ENCODE measurements around the gene TK2.
"Not testable (repeated sequence)": the region's sequence is repeated elsewhere in the genome, so short reads cannot be mapped to it uniquely, and the experiment has no call there.

The TK2 gene

DNA sequence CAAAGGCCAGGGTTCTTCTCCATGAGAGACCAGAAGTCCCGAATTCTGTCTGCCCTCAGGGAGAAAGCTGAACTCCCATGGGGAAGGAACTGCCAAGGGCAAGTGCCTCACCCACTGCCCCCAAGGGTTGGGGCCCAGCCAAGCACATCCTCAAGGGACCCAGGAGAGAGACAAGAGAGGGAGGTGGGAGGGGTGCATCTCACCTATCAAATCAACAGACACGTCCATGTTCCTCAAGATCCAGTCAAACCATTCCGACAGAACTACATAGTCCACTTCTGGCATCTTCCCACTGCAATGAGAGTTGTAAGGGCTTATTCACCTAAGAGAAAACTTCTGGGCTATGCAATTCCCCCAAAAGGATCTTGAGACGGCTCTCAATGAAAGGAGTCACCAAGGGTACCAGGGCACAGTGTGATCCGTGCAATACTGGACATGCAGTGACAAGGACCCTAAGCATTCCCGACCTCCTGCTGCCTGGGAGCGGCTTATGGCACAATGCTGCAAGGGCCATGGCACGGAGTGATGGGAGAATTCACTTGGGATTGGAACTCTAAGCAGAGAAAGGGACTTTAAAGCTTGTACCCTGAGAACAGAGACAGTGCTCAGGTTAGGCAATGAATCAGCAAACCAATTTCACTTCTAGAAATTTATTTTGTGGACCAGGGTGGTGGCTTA, 32.2 kb downstream of the TK2 start:
- DNase-seq = no peak

DNA sequence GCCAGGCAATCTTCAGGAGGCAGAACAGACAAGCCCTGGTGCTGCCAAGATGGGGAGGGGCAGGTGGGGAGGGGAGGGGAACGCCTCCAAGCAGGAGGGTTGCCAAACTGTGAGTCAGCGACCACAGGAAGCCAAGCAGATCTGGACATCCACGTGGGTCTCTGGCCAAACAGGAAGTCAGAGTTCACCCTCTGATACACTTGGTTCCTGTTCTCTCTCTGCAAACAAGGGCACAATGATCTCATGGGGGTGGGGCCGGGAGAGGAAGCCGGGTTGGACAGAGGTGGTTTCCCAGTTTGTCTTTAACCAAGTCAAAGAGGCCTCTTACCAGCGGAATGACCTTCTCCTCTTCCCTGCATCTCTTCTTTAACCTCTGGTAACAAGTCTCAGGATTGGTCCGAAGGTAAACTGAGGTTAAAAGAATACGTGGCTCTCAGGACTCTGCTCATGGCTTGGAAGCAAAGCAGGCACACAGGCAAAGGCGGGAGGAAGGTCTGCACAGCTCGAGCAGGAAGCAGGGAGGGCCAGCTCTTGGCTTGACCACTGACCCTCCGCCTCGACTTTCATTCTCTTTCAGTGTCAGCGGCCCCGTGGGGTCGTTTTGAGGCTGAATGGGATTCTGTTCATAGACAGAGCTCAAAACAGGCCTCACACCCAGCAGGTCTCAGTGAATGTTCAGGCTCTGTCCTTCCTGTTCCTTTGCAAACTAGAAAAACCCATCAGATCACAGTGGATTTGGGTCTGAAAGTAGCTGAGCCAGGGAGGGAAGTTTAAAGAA, 32.9 kb downstream of the TK2 start:
- DNase-seq = no peak

DNA sequence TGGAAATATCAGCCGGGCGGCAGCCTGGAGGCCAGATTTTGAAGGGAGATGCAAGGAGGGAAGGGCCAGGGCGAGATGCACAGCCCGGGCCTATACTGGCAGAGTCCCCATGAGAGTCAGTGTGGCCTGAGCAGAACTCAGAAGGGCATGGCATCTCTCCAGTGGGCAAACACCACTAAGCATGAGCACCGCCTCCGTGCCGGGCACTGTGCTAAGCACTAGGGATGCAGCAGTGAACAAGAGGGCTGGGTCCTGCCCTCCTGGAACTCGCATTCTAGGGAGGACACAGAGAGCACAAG, 33.5 kb downstream of the TK2 start:
- DNase-seq = no peak

DNA sequence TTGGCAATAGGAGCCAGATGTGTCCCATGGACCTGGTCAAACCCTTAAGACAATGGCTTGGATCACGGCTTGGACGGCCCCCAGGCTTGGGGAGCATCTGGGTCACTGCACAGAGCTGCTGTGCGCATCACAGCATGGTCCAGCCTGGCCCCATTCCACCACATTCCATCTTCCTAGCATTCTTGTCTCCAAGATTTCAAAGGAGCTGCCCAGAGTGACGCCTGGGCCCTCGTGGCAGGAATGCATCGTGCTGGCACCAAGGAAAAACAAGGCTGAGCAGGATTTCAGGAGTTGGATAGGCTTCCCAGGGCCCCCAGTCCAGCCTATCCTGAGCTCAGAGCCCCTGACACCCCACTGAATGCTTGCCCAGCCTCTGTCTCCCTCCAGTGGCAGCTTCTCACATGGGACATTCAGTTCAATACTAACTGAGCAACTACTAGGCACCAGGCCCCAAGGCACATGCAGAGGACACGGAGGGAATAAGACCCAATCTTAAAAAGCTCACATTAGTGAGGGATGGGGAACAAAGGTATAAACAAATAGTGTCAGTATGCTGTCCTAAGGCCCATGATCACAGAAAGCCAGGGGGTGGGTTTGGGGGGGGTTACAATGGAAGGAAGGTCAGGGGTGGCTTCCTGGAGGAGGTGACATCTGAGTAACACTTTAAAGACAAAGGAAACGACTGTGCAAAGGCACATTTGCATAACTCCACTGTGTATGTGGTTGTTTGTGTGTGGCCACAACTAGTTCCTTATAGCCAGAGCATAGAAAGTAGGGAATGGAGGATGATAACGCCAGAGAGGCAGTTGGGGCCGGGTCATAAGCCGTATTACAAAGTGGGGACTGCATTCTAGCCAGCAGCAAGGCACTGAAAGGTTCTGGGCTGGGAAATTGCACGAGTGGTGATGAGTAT, 34.1 kb downstream of the TK2 start:
- DNase-seq = no peak

DNA sequence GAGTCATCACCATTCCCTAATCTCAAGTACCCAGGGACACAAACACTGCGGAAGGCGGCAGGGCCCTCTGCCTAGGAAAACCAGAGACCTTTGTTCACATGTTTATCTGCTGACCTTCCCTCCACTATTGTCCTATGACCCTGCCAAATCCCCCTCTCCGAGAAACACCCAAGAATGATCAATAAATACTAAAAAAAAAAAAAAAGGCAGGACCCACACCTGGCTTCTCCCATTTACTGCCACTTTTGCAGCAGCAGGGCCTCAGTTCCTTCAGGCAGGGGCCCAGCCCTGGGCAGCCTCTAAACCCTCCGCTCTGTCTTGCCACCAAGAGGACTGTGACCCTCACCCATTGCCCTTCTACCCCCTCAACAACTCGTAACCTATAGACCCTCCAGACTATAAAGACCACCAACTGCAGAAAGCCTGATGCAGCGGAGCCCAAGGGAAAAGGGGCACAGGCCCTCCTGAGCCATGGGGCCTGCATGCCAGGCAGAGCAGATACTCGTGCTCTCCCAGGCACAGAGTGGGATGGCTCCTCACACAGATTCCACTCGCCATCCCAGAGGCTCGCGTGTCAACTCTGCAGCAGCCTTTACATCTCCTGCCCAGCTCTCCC, 34.8 kb downstream of the TK2 start:
- DNase-seq = not testable (repeated sequence)

GRCh38 chr16:66514391-66514790, 35.5 kb downstream of the TK2 start:
- DNase-seq = not testable (repeated sequence)

- no peak for DNase-seq
Measured at GRCh38 chr16:66513111-66513723, 36.7 kb downstream of the TK2 start.

DNA sequence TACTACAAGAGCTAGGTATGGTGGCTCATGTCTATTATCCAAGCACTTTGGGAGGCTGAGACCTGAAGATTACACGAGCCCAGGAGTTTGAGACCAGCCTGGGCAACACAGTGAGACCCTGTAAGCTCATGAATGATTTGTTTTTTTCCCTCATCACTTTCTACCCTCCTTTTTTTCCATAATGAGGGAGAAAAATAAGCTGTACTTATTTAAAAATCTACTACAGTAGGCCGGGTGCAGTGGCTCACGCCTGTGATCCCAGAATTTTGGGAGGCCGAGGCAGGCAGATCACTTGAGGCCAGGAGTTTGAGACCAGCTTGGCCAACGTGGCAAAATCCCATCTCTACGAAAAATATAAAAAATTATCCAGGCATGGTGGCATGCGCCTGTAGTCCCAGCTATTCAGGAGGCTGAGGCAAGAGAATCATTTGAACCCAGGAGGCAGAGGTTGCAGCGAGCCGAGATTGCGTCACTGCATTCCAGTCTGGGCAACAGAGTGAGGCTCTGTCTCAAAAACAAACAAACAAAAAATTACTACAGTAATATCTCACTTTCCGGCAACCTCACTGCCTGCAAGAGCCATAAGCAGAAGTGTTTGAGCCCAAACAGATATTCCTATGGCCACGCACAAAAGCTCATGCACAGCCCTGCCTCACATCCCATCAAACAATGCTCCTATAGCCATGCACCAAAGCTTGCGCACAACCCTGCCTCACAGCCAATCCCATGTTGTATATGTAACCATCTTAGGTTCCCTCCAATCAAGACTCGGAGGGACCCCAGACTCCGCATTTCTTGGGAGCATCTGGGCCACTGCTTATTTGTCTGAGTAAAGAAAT, 37.4 kb downstream of the TK2 start:
- DNase-seq = no peak

- DNase-seq = no peak
Measured at GRCh38 chr16:66511602-66512271, 38.2 kb downstream of the TK2 start.

DNA sequence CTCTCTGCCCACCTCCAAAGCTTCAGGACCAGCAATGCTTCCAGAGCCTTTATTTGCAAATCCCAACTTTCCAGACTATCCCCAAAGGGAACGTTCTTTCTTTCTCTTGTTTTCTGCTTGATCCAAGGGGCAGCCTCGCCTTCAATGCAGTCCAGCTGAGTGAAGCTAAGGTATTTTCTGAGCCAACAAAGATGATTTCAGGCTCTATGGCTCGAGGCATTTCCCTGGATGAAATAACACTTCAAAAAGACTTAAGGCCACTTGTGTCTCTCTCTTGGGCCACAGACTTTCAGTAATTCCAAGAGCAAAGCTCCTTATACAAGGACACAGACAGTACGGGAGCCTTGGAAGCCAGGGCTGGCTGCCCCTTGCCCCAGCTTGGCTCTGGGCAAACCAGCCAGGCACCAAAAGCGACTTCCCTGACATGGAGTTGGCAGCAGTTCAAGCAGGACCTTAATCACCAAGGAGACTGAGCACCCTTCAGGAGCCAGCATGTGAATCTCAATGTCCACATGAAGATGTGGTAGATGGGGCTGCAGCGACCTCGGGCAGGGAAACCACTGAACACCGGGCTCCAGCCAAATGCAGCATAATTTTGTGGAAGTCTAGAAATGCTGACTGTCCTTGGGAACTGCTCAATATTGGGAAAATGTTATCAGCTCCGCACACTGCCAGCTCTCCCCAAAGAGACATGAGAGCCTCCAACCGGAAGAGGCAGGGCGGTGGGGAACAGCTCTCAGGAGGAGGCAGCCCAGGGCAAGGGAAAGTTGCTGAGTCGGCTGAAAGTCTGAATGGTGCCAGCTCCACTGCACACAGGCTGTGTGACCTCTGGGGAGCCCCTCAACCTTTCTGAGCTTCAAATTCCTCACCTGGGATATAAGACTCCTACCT, 39.0 kb downstream of the TK2 start:
- no peak for DNase-seq

DNA sequence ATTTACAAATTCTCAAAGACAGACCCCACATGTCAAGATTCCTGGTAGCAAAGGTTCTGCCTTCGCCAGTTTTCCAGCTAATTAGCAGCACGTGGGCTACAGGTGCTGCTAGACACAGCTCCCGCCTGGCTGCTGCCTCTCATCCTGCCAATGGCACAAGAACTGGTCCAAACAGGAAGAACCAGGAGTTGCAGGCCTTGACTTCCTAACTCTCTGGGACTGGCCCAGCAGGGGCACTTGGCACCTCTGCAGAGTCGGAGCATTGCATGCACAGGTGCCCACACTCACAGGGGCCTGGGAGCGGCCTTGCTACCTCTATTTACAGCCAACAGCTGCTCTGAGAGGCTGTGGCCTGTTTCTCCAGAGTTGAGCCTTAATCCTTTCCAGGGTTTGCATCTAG, 39.6 kb downstream of the TK2 start:
- DNase-seq = no peak

DNA sequence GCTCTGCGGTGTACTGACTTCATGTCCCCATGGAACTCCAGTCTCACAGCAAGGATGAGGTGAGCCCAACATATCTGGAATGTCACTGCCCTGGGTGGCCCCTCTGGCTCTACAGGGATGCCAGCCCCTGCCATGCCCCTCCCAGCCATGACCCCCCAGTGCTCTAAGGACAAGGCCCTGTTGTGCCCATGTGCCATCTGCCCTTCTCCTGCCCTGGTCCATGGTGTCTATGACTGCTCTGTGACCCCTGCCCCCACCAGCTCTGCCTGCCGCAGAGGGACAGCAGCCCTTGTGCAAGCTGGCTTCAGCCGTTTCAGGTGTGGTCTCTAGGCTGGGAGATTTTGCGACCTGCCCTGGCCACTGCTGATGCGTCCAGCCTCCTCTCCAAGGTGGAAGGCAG, 40.3 kb downstream of the TK2 start:
- DNase-seq = no peak

DNA sequence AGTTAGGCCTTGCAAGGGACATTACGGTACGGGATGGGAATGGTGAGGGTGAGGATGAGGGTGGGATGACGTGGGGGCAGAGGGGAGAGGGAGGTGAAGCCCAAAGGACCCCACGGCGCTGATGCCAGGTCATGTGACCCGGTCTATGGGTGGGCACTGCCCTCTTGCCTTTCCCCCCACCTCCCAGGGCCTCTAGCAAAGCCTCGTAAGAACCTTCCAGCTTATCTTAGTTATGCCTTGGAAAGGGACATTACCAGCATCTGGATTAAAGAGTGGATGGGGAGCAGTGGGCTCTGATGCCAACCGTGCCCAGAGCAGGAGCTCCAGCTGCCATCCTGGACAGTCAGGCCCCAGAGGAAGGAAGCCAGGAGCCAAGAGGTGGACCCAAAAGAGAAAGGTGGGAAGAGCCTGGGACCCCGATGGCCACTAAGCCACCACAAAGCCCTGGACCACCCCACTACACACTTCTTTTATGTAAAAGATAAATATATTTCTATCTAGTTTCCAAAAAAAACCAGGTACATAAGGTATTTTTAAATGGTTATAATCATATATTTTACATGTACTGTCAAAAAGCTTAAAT, 40.9 kb downstream of the TK2 start:
- no peak for DNase-seq

DNA sequence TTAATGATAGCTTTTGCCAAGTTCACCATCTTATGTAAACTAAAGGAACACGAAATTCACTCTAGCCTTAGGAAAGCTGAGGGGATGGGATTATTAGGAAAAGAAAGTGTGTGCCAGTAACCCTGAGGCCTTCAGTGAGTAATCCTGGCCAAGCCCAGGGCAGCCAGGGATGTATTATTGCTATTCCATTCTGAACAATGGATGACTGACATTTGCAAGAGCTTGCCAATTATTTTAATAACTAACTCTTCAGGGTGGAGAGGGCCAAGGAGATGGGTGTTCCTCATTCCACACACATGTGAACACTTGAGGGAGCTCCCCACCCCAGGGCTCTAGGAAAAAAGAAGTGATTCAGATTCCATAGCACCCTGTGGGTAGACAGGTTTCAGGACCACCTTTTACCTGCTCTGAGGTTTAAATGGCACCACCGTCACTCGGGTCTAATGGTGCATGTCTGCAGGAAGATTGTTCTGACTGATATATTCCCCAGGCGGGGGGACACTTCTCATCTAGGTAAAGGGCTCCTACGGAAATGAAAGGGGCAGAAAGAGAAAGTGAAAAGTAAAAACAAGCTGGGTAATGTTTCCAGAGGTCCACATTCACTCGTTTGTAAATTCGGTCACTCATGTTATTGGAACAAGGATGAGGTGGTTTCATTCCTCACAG, 41.5 kb downstream of the TK2 start:
- DNase-seq = no peak

GRCh38 chr16:66507731-66508239, 42.1 kb downstream of the TK2 start:
- no peak for DNase-seq

DNA sequence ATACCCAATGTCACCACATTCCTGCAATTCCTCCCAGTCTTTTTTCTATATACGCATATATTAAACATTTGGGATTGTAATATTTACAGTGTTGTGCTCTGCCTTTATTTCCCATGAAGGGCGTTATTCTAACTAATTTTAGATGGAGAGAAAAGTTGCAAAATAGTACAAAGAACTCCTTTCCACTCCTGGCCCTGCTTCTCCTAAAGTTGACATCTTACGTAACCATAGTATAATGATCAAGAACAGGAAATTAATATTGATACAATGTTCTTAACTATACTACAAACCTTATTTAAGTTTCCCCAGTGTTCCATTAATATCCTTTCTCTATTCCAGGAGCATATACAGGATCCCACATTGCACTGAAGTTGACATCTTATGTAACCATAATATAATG, 46.3 kb downstream of the TK2 start:
- no peak for DNase-seq

GRCh38 chr16:66503030-66503429, 46.9 kb downstream of the TK2 start:
- DNase-seq = no peak

DNA sequence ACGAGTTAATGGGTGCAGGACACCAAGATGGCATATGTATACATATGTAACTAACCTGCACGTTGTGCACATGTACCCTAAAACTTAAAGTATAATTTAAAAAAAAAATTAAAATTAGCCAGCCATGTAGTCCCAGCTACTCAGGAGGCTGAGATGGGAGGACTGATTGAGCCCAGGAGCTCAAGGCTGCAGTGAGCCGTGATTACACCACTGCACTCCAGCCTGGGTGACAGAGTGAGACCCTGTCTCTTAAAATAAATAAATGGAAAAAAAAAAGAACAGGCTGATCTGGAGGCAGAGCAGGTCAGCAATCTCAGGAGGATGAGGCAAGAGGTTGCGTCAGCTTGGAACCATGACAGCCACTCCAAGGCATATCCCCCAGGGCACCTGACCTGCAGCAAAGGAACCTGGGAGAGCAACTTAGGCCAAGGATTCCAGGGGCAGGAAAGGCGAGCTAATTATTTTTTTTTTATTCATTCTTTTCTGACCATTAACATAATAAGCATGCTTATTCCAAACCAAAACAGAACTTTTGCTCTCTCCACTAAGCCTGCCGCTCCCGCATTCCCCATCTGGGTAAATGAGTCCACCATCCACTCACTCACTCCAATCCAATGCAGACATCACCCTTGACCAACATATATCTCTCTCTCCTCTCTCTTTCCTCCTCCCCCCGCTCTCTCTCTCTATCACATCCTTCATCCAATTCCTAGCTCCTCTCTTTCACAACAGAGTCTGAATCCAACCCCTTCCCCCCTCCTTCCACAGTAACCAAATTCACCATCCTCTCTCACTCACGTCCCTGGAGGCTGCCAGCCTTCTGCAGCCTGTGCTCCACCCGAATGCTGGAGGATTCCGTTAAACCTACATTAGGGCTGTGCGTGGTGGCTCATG, 47.7 kb downstream of the TK2 start:
- DNase-seq = no peak
